Thyroid gland (tissue), 4 donors: ENCODE results near the gene AMOTL2.

Experiments
- CTCF ChIP-seq, 6 experiments: fragments of 200-600 bp in 3 of 6; fragments of 450-650 bp in 3 of 6; sonication (generic) in 3 of 6; IDR thresholded peaks; one replicate each; pipeline ENCODE4 v1.5.1; 2016 to 2019; ENCODE audit warnings: antibody characterized with exemption in 6 of 6, mild to moderate bottlenecking in 2 of 6, inconsistent platforms in 1 of 6, moderate library complexity in 1 of 6
- POLR2A ChIP-seq, 2 donors: fragments of 450-650 bp; IDR thresholded peaks; one replicate each; pipeline ENCODE4 v1.6.1; 2017; ENCODE audit warnings: antibody characterized with exemption in 2 of 2, mild to moderate bottlenecking in 2 of 2, moderate library complexity in 1 of 2

- no peak for TF ChIP-seq CTCF (IDR thresholded peaks at IDR 0.05)
- no peak for TF ChIP-seq POLR2A (IDR thresholded peaks at IDR 0.05)
Observed at GRCh38 chr3:134328147-134328591, 46.1 kb downstream of the AMOTL2 start.
